ENCODE data around the gene GNG5. TPM values are rescaled to one million over a fixed set of nuclear protein-coding genes. Genes with fewer than 3 reads are reported as not detected.

GNG5 gene
- 100 to 1,000 TPM; 143 to 198 TPM for total RNA-seq

DNA sequence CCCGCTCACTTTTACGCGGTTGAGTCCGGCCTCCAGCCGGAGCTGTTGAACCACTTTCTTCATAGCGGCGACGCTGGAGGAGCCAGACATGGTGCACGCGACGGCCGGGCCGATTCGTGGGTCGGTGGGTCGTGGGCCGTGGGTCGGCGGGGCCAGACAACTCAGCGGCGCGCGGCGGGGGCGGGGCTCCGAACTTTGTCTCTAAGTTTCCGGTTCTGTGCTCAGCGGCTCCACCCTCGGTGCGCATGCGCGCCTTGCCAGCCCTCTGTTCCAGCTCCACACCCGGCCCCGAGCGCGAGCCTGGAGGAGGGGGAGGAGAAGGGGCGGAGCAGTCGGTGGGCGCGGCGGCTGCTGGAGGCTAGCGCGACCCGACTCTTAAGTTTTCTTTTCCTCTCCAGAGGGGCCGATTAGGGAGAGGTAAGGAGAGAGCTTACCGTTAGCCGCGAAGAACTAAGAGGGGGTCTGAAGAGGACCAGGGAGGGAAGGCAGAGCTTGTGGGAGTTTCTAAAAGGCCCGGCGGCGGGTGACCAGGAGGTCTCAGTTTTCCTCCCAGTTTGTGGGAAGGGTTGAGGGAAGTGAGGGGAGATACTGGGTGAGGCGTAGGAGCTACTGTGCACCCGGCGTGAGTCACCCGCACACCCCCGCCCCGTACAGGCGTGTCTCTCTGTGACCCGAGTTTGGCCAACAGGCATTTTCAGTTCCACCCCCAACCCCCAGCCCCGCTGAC lies at the start of gene GNG5, which contains the start of gene SPATA1:
GNG5 (minus strand) TSS at position 580 of the 727 bp plus-strand sequence; CDS start at position 90, 490 bp downstream.
SPATA1 (plus strand) TSS at position 385 of the 727 bp plus-strand sequence. CDS start 9,974 bp downstream, outside the sequence.
- Histone ChIP-seq H3K27ac (peak within 1 kb of the TSS; percentile 97 to 98), H3K4me3 (peak within 1 kb of the TSS; percentile 81 to 82), H3K4me1 (peaks cover 0 to 43% of the 10 kb centered on the region in 2 donors), H3K9me3 (peaks cover 0 to 7% of the 10 kb centered on the region in 2 donors), H3K36me3 (no peaks in the 10 kb centered on the region), H3K27me3 (no peaks in the 10 kb centered on the region)
- peak; percentile 98 for DNase-seq (ENCODE audit: low spot score)
- TF ChIP-seq, protein P1, sequence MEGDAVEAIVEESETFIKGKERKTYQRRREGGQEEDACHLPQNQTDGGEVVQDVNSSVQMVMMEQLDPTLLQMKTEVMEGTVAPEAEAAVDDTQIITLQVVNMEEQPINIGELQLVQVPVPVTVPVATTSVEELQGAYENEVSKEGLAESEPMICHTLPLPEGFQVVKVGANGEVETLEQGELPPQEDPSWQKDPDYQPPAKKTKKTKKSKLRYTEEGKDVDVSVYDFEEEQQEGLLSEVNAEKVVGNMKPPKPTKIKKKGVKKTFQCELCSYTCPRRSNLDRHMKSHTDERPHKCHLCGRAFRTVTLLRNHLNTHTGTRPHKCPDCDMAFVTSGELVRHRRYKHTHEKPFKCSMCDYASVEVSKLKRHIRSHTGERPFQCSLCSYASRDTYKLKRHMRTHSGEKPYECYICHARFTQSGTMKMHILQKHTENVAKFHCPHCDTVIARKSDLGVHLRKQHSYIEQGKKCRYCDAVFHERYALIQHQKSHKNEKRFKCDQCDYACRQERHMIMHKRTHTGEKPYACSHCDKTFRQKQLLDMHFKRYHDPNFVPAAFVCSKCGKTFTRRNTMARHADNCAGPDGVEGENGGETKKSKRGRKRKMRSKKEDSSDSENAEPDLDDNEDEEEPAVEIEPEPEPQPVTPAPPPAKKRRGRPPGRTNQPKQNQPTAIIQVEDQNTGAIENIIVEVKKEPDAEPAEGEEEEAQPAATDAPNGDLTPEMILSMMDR (IDR thresholded peaks at IDR 0.05) = no peak

DNA sequence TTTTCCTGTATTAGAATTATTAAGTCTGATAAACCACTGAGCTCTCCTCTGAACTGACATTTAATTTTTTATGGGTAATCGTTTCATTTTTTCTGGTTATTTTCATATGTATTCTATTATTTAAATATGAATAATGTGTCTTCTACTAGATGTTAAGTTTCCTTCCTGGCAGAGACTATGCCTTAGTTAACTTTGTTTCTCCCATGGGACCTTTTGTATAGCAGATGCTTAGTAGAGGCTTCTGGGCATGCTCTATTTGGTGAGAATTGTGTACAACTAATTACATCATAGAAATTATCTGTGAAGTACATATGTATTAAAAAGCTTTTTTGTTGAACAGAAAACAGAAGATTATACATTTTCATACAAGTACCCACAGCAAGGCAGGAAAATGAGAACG lies 44.4 kb upstream of the GNG5 start:
- Histone ChIP-seq H3K27ac (no peak overlapping the region), H3K4me1 (no peaks in the 10 kb centered on the region), H3K9me3 (no peaks in the 10 kb centered on the region), H3K36me3 (no peaks in the 10 kb centered on the region), H3K4me3 (no peak overlapping the region), H3K27me3 (no peaks in the 10 kb centered on the region)
- TF ChIP-seq, protein P1 (IDR thresholded peaks at IDR 0.05) = no peak
- no peak for DNase-seq (ENCODE audit: low spot score)

GRCh38 chr1:84541679-84542078 lies 35.3 kb upstream of the GNG5 start:
- no peaks in the 10 kb centered on the region for H3K4me1 ChIP-seq
- no peaks in the 10 kb centered on the region for H3K36me3 ChIP-seq
- H3K4me3 ChIP-seq = no peak overlapping the region
- DNase-seq (ENCODE audit: low spot score) = no peak
- TF ChIP-seq, protein P1 (IDR thresholded peaks at IDR 0.05) = peak in 1 of 2 donors; percentile 14
- H3K27me3 ChIP-seq = no peaks in the 10 kb centered on the region
- H3K27ac ChIP-seq = no peak overlapping the region
- no peaks in the 10 kb centered on the region for H3K9me3 ChIP-seq

GRCh38 chr1:84540759-84541158 lies 34.4 kb upstream of the GNG5 start:
- TF ChIP-seq, protein P1 (IDR thresholded peaks at IDR 0.05) = no peak
- Histone ChIP-seq H3K36me3 (no peaks in the 10 kb centered on the region), H3K4me3 (no peak overlapping the region), H3K27ac (no peak overlapping the region), H3K27me3 (no peaks in the 10 kb centered on the region), H3K9me3 (no peaks in the 10 kb centered on the region), H3K4me1 (no peaks in the 10 kb centered on the region)
- no peak for DNase-seq (ENCODE audit: low spot score)

GRCh38 chr1:84539972-84540371 lies 33.6 kb upstream of the GNG5 start:
- TF ChIP-seq, protein P1 (IDR thresholded peaks at IDR 0.05) = no peak
- Histone ChIP-seq H3K36me3 (no peaks in the 10 kb centered on the region), H3K27me3 (no peaks in the 10 kb centered on the region), H3K9me3 (no peaks in the 10 kb centered on the region), H3K4me1 (no peaks in the 10 kb centered on the region), H3K4me3 (no peak overlapping the region), H3K27ac (no peak overlapping the region)
- no peak for DNase-seq (ENCODE audit: low spot score)

Data from right atrium auricular region (tissue), 2 donors.